GM23338 (cell line): ENCODE measurements around the gene COMMD8.

ENCODE experiments used
- CREB1 ChIP-seq: fragments of 250-450 bp; sonication (Bioruptor Pico); IDR thresholded peaks from 2 replicates; pipeline ENCODE4 v1.5.0; 2020; ENCODE audit warnings: low read depth, mild to moderate bottlenecking, moderate library complexity
- CTCF ChIP-seq, 2 experiments: fragments of 200-600 bp in 1 of 2; sonication (generic) in 1 of 2; conservative IDR thresholded peaks; 2 replicates each; pipeline versions ENCODE4 v1.5.1 to v1.6.1; 2016 to 2017; ENCODE audit warnings: antibody characterized with exemption in 2 of 2, low read depth in 2 of 2, mild to moderate bottlenecking in 2 of 2, moderate library complexity in 1 of 2
- EZH2 ChIP-seq: fragments of 200-600 bp; sonication (generic); IDR thresholded peaks from one replicate; pipeline ENCODE4 v1.8.0; 2017; ENCODE audit warnings: antibody characterized with exemption, mild to moderate bottlenecking, low read depth; ENCODE audit not compliant: unreplicated experiment
- POLR2AphosphoS5 ChIP-seq: IDR thresholded peaks from 2 replicates; pipeline ENCODE4 v1.6.1; 2016; ENCODE audit warnings: antibody characterized with exemption, low read depth
- TF ChIP-seq, protein P1 (sequence below): IDR thresholded peaks from one replicate; pipeline ENCODE4 v1.6.1; 2018; ENCODE audit warnings: antibody characterized with exemption; ENCODE audit not compliant: unreplicated experiment

GRCh38 chr4:47434931-47435330 is 28.6 kb downstream of the COMMD8 start:
- TF ChIP-seq, protein P1, sequence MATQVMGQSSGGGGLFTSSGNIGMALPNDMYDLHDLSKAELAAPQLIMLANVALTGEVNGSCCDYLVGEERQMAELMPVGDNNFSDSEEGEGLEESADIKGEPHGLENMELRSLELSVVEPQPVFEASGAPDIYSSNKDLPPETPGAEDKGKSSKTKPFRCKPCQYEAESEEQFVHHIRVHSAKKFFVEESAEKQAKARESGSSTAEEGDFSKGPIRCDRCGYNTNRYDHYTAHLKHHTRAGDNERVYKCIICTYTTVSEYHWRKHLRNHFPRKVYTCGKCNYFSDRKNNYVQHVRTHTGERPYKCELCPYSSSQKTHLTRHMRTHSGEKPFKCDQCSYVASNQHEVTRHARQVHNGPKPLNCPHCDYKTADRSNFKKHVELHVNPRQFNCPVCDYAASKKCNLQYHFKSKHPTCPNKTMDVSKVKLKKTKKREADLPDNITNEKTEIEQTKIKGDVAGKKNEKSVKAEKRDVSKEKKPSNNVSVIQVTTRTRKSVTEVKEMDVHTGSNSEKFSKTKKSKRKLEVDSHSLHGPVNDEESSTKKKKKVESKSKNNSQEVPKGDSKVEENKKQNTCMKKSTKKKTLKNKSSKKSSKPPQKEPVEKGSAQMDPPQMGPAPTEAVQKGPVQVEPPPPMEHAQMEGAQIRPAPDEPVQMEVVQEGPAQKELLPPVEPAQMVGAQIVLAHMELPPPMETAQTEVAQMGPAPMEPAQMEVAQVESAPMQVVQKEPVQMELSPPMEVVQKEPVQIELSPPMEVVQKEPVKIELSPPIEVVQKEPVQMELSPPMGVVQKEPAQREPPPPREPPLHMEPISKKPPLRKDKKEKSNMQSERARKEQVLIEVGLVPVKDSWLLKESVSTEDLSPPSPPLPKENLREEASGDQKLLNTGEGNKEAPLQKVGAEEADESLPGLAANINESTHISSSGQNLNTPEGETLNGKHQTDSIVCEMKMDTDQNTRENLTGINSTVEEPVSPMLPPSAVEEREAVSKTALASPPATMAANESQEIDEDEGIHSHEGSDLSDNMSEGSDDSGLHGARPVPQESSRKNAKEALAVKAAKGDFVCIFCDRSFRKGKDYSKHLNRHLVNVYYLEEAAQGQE, result no peak
- TF ChIP-seq POLR2AphosphoS5 (no peak), CTCF (conservative IDR thresholded peaks at IDR 0.05; ENCODE audit: low read depth in 2 of 2) (no peak), EZH2 (no peak), CREB1 (CRISPR knock-in tag) (no peak)
